Fibroblast of pulmonary artery (primary cell): ENCODE results near the gene ZMIZ1.

Experiments
- DNase-seq: peaks from one replicate; pipeline ENCODE4 v3.0.0-alpha.2; 2010; ENCODE audit warnings: low read depth
- H3K4me3 ChIP-seq: replicated peaks from 2 replicates; pipeline ENCODE4 v1.5.1; 2011; ENCODE audit warnings: low read depth, mild to moderate bottlenecking, control low read depth, low read length, moderate library complexity
- TF ChIP-seq, protein P1 (sequence below): IDR thresholded peaks from 2 replicates; pipeline ENCODE4 v1.5.1; 2011; ENCODE audit warnings: mild to moderate bottlenecking, control low read depth, low read length, inconsistent platforms; ENCODE audit errors: missing control alignments

Gene ZMIZ1

DNA sequence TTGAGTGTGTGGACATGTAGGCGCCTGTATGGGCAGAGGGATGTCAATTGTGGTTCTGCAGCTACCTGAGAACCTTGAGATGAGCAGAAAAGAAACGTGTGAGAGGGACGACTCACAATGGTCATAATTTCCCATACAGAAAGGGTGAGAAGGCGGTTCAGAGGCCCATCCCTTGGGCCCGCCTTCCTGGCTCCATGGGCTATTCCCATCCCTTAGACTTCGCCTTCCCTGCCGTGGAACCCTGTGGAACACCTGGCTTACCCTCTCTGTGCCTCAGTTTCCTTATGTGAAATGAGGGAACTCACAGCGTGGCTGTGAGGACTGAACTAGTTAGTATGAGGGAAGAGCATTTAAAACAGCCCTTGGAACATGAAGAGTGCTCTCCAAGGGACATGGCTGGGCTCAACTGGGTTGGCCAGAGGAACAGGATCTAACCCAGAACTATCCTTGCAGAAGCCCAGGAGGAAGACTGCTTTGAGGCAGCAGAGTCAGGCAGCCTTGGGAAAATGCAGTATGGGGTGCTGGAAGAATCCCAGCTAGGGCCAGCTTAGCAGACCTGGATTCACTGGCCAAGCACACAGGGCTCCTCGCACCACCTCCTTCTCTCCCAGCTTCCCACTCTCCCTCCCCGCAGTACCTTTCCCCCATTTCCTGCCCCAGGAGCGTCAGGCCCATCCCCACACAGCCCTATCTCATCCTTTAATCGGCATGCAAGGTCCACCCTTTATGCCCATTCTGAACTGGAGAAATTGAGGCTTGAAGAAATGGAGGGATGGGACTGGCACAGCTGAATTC, 11.1 kb upstream of the ZMIZ1 start:
- no peak for DNase-seq
- no peak overlapping the region for H3K4me3 ChIP-seq
- TF ChIP-seq, protein P1, sequence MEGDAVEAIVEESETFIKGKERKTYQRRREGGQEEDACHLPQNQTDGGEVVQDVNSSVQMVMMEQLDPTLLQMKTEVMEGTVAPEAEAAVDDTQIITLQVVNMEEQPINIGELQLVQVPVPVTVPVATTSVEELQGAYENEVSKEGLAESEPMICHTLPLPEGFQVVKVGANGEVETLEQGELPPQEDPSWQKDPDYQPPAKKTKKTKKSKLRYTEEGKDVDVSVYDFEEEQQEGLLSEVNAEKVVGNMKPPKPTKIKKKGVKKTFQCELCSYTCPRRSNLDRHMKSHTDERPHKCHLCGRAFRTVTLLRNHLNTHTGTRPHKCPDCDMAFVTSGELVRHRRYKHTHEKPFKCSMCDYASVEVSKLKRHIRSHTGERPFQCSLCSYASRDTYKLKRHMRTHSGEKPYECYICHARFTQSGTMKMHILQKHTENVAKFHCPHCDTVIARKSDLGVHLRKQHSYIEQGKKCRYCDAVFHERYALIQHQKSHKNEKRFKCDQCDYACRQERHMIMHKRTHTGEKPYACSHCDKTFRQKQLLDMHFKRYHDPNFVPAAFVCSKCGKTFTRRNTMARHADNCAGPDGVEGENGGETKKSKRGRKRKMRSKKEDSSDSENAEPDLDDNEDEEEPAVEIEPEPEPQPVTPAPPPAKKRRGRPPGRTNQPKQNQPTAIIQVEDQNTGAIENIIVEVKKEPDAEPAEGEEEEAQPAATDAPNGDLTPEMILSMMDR, result no peak

DNA sequence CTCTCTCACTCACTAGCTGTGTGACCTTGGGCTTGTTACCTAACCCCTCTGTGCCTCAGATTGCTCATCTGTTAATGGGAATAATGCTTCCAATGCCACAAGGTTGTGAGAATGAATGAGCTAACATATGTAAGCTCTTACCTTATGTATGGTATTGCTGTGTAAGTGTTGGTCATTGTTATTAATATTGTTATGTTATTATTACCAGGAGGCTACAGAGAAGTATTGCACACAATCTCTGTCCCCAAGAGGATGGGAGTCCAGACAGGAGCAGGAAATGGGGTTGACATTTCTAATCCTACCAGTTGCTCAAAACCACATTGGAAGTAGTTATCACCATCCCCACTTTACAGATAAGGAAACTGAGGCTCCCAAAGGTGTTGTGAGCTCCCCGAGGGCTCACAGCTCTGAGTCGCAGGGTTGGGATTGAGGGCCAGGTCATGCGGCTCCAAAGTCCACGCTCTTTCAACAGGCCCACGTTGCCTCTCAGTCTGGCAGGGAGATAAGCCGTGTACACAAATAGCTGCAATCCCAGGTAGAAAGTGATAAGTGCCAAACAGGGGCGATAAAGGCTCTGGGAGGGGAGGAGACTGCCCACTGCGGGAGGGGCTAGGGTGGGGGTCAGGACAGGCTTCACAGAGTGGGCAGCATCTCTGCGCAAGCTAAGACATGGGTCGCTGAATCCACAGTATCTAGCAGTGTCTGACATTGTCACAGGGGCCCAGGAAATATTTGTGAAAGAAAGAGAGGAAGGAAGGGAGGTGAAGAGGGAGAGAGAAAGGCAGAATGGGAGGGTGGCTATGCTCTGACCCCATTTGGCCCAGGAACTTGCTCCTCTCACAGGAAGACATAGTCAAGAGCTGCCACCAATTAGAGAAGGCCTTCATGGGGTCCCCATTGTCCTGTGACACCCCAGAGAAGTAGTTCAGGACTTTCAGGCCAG, 9.6 kb upstream of the ZMIZ1 start:
- TF ChIP-seq, protein P1, result no peak
- DNase-seq, result no peak
- H3K4me3 ChIP-seq, result no peak overlapping the region

DNA sequence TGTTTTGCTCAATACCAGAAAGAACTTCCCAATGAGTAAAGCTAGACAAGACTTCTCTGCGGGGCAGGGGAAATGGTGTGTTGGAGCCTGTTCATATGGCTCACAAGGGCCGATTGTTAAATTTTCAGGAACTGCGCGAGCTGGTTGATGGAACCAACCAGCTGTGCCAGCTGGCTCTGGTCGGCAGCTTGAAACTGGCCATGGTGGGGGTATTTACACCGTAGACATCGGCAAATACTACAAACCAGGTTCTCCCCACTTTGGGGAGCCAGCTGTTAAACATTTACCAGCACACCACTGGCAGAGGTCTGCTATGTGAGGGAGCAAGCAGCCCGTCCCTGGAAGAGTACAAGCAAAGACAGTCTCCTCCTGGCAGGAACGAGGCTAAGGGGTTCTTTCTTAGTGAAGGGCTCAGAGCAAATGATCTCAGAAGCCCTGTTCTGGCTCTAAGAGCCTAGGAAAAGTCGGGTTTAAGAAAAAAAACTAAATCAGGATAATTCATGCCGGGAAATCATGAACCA, 8.8 kb upstream of the ZMIZ1 start:
- TF ChIP-seq, protein P1, result no peak
- no peak for DNase-seq

DNA sequence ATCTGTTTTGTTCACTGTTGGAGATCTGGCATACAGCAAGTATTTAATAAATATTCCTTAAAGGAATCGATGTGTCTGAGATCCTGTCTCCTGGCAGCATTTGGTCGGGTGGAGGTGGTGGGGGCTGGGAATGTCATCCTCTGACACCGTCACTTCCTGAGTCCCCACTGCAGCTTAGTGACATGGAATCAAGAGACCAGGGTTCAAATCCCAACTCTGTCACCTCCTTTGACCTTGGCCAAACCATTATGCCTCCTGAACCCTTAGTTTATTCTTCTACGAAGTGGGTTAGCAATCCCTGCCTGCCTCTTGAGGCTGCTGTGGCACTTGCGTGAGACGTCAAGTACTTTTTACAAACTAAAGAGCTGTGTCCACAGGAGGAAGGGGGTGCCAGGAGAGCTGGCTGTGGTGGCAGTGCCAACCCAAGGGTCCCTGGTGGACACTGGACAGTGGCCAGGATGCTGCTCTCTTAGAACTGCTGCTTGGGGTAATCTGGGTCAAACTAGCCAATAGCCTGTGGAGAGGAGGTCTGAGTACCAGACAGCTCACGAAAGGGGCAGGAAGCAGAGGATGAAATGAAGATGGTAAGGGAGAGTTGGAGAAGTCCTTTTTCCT, 8.0 kb upstream of the ZMIZ1 start:
- H3K4me3 ChIP-seq, result no peak overlapping the region
- TF ChIP-seq, protein P1, result no peak

More for the DNA sequence above, 8.8 kb upstream of the ZMIZ1 start:
- no peak overlapping the region for H3K4me3 ChIP-seq

DNA sequence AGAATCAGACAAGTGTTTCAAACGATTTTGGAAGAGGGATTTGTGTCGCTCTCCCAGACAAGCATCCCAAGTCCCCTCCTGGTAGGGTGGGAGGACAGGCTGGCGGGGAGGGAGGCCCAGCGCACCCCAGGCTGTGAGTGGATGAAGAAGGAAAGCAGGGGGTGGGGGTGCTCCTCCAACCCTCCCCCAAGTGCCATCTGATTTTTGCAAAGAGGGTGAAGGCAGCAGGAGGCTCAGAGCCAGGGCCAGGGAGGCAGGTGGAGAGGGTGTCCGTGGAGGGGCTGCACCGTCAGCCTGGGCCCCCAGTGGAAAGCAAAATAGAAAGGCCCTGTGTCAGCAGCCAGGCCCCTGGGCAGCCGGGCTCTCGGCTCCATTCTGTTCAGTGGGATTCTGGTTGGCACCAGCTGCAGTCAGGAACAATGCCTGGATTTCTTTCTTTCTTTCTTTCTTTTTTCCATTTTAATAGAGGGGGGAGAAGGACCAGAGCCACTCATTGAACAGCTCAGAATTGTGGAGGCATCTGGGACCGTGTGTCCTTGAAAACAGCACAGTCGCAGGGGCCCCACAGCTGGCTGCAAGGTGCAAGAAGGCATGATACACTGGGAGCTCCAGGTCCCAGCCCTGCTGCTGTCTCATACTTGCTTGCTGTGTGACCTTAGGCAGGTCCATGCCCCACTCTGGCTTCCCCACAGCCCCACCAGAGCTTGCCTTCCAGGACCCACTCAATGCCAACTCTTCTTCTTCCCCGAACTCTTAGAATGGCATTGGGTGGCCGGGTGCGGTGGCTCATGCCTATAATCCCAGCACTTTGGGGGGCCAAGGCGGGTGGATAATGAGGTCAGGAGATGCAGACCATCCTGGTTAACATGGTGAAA, 7.1 kb upstream of the ZMIZ1 start:
- DNase-seq, result no peak
- TF ChIP-seq, protein P1, result no peak
- H3K4me3 ChIP-seq, result no peak overlapping the region

More for the DNA sequence above, 8.0 kb upstream of the ZMIZ1 start:
- no peak for DNase-seq

DNA sequence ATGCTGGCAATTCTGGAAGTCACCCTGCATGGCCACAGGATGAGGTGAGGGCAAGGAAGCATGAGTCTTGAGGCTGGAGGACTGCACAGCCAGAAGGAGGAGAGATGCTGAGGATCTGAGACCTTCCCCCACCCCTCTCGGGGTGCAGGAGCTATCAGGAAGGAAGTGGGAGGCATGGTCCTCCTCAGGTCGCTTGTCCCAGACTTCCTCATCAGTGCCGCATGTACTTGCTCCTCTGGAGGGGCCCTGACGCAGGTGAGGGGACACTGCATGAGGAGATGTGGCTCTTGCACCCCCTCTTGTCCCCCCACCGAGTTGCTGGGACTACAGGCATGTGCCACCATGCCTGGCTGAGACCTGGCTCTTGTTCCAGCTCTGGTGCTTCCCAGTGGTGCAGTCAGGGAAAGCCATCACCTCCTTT, 5.7 kb upstream of the ZMIZ1 start:
- TF ChIP-seq, protein P1, result no peak
- DNase-seq, result no peak
- no peak overlapping the region for H3K4me3 ChIP-seq
